Body of pancreas (tissue), 4 donors: ENCODE results near the gene SETBP1.

ENCODE experiments used
- CTCF ChIP-seq, 7 experiments: fragments of 450-650 bp in 4 of 7; fragments of 200-600 bp in 3 of 7; sonication (generic) in 3 of 7; IDR thresholded peaks; one replicate each; pipeline ENCODE4 v1.5.1; 2016 to 2019; ENCODE audit warnings: antibody characterized with exemption in 7 of 7
- POLR2A ChIP-seq, 3 donors: fragments of 450-650 bp; IDR thresholded peaks; one replicate each; pipeline ENCODE4 v1.6.1; 2016; ENCODE audit warnings: antibody characterized with exemption in 3 of 3, mild to moderate bottlenecking in 2 of 3

- no peak for TF ChIP-seq CTCF (IDR thresholded peaks at IDR 0.05)
- TF ChIP-seq POLR2A (IDR thresholded peaks at IDR 0.05) = no peak
These were observed 79.2 kb downstream of the SETBP1 start for GRCh38 chr18:44759925-44760342.
